ENCODE measurements around the gene CR1L.

The CR1L gene

DNA sequence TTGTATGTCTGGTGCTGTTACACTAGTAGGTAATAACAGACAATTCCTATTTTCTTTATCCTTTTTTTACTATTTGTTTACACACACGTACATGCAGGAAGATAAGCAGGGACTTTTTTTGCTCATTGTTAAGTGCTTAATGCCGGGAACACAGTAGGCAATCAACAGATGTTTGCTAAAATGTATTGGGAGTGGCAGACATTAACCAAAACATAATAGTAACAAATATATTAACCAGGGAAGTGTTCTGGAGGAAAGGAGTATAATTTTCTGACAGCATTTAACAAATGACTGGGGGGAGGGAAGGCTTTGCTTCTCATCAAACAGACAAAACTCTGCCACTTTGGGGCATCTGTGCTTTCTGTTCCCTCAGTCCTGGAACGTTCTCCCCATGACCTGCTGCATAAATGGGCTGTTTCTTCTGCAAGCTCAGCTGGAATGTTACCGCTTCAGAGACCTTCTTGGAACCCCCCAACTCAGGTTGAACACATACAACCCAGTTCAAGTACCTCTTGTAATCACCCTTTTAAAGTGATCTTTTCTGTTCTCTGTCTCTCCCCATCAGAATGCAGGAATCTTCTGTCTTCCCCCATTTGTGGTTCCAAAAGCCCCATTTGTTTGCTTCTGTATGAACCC lies 2.1 kb downstream of the CR1L start:
- Histone ChIP-seq H3K4me3 (replicated peaks; ENCODE audit: insufficient read depth, low read length) (no peak overlapping the region), H3K27me3 (ENCODE audit: insufficient read depth, poor library complexity, severe bottlenecking) (no peaks in the 10 kb centered on the region), H3K27ac (replicated peaks) (no peak overlapping the region)
- DNase-seq (ENCODE audit: low read depth in 1 of 2, low spot score in 1 of 2): no peak
- TF ChIP-seq, protein P1, sequence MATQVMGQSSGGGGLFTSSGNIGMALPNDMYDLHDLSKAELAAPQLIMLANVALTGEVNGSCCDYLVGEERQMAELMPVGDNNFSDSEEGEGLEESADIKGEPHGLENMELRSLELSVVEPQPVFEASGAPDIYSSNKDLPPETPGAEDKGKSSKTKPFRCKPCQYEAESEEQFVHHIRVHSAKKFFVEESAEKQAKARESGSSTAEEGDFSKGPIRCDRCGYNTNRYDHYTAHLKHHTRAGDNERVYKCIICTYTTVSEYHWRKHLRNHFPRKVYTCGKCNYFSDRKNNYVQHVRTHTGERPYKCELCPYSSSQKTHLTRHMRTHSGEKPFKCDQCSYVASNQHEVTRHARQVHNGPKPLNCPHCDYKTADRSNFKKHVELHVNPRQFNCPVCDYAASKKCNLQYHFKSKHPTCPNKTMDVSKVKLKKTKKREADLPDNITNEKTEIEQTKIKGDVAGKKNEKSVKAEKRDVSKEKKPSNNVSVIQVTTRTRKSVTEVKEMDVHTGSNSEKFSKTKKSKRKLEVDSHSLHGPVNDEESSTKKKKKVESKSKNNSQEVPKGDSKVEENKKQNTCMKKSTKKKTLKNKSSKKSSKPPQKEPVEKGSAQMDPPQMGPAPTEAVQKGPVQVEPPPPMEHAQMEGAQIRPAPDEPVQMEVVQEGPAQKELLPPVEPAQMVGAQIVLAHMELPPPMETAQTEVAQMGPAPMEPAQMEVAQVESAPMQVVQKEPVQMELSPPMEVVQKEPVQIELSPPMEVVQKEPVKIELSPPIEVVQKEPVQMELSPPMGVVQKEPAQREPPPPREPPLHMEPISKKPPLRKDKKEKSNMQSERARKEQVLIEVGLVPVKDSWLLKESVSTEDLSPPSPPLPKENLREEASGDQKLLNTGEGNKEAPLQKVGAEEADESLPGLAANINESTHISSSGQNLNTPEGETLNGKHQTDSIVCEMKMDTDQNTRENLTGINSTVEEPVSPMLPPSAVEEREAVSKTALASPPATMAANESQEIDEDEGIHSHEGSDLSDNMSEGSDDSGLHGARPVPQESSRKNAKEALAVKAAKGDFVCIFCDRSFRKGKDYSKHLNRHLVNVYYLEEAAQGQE (IDR thresholded peaks at IDR 0.05; ENCODE audit: insufficient replicate concordance, low read depth): no peak
- TF ChIP-seq, protein P2, sequence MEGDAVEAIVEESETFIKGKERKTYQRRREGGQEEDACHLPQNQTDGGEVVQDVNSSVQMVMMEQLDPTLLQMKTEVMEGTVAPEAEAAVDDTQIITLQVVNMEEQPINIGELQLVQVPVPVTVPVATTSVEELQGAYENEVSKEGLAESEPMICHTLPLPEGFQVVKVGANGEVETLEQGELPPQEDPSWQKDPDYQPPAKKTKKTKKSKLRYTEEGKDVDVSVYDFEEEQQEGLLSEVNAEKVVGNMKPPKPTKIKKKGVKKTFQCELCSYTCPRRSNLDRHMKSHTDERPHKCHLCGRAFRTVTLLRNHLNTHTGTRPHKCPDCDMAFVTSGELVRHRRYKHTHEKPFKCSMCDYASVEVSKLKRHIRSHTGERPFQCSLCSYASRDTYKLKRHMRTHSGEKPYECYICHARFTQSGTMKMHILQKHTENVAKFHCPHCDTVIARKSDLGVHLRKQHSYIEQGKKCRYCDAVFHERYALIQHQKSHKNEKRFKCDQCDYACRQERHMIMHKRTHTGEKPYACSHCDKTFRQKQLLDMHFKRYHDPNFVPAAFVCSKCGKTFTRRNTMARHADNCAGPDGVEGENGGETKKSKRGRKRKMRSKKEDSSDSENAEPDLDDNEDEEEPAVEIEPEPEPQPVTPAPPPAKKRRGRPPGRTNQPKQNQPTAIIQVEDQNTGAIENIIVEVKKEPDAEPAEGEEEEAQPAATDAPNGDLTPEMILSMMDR (IDR thresholded peaks at IDR 0.05; ENCODE audit: insufficient read depth, low read length): no peak
- no peak for TF ChIP-seq GABPA (IDR thresholded peaks at IDR 0.05; ENCODE audit: low read depth)
- no peak for TF ChIP-seq SPI1 (IDR thresholded peaks at IDR 0.05; ENCODE audit: borderline replicate concordance, low read depth)
- TF ChIP-seq POLR2AphosphoS5 (IDR thresholded peaks at IDR 0.05; ENCODE audit: low read depth): no peak

DNA sequence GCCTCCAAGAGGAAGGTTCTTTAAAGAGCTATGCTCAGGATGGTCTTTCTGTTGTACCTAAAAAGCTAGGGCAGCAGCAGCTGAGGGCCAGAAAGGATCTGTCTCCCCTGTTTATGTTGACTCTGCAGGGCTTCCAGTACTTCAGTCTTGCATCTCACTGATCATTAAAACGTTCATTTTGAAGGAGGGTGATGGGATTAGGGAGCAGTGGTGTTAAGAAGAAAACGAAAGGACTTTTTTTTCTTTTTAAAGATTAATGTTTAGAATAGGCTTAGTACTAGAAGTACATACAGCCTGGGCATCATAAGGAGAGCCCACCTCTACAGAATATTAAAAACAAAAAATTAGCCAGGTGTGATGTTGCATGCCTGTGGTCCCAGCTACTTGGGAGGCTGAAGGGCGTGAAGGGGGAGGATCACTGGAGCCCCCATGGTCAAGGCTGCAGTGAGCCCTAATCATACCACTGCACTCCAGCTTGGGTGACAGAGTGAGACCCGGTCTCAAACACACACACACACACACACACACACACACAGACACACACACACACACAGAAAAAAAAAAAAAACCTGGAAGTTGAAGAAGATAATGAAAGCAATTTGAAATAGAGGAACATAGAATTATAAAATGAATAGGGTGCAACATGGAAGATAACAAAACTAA lies 2.9 kb downstream of the CR1L start:
- H3K4me3 ChIP-seq (replicated peaks; ENCODE audit: insufficient read depth, low read length): no peak overlapping the region
- DNase-seq (ENCODE audit: low read depth in 1 of 2, low spot score in 1 of 2): no peak
- H3K27ac ChIP-seq (replicated peaks): no peak overlapping the region
- no peaks in the 10 kb centered on the region for H3K27me3 ChIP-seq (ENCODE audit: insufficient read depth, poor library complexity, severe bottlenecking)
- TF ChIP-seq POLR2AphosphoS5 (IDR thresholded peaks at IDR 0.05; ENCODE audit: low read depth): no peak
- TF ChIP-seq GABPA (IDR thresholded peaks at IDR 0.05; ENCODE audit: low read depth): no peak
- TF ChIP-seq, protein P1 (IDR thresholded peaks at IDR 0.05; ENCODE audit: insufficient replicate concordance, low read depth): no peak
- TF ChIP-seq SPI1 (IDR thresholded peaks at IDR 0.05; ENCODE audit: borderline replicate concordance, low read depth): no peak
- TF ChIP-seq, protein P2 (IDR thresholded peaks at IDR 0.05; ENCODE audit: insufficient read depth, low read length): no peak

DNA sequence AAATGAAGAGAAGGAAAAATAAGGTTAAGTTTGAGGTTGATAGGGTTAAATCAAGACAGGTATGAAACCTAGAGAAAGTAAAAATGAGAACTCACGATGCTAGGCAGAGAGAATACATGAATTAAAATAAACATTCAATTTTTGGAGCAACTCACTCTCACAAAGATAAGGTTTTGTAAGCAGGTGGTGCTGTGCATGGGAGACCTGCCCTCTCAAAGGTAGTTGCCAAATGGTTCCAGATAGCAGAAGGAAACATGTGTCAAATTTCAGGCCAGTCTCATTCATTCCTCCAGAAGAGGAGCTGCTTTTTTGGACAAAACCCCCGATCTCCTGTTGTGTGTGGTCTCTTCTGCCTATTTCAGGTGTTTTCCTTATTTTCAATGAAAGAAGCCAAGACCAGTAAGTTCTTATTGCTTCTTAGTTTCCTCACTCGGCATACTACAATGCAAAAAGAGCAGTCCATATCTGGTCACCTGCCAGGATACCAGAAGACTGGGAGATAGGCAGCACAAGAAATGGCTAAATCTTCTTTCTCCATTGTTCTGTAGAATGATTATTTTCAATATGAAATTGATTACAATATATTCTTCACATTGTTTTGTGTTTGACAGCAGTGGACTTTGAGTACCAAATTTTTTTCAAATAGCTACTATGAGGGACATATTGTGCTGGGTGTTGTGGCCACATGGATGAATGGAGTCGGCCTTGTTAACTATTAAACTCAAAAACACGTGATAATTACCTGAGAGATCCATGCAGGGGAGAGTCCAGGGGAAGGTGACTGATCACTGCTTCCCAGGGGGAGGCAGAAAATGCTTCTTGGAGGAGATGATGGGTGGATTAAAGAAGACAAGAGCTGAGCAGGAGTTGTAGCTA lies 3.6 kb downstream of the CR1L start:
- Histone ChIP-seq H3K27me3 (ENCODE audit: insufficient read depth, poor library complexity, severe bottlenecking) (no peaks in the 10 kb centered on the region), H3K4me3 (replicated peaks; ENCODE audit: insufficient read depth, low read length) (no peak overlapping the region), H3K27ac (replicated peaks) (no peak overlapping the region)
- DNase-seq (ENCODE audit: low read depth in 1 of 2, low spot score in 1 of 2): no peak
- TF ChIP-seq, protein P2 (IDR thresholded peaks at IDR 0.05; ENCODE audit: insufficient read depth, low read length): no peak
- TF ChIP-seq, protein P1 (IDR thresholded peaks at IDR 0.05; ENCODE audit: insufficient replicate concordance, low read depth): no peak
- no peak for TF ChIP-seq POLR2AphosphoS5 (IDR thresholded peaks at IDR 0.05; ENCODE audit: low read depth)
- no peak for TF ChIP-seq SPI1 (IDR thresholded peaks at IDR 0.05; ENCODE audit: borderline replicate concordance, low read depth)
- no peak for TF ChIP-seq GABPA (IDR thresholded peaks at IDR 0.05; ENCODE audit: low read depth)

Measured in HL-60 (cell line).